ENCODE results near the gene GHITM. TPM values are rescaled to one million over a fixed set of nuclear protein-coding genes. Genes with fewer than 3 reads are reported as not detected.

The GHITM gene
- total and polyA plus RNA-seq, 2 of the 8 experiments (the other 6 are each of a cell fraction or from before 2014, with no cell fraction given), result 86.2 to 97.0 TPM

GRCh38 chr10:84156768-84157167 is 17.5 kb downstream of the GHITM start:
- DNase-seq (ENCODE audit: low read depth in 1 of 2, low spot score in 2 of 2) (no peak), FAIRE-seq (no peak)
- no peak overlapping the region for H3K4me3 ChIP-seq (ENCODE audit: extremely low read depth in 1 of 4, insufficient read depth in 2 of 4, low read depth in 3 of 4, low read length in 4 of 4)
- no peak overlapping the region for H4K91ac ChIP-seq (replicated peaks; ENCODE audit: insufficient read length, low read length)
- H2BK15ac ChIP-seq (ENCODE audit: low read length), result no peak overlapping the region
- H3K18ac ChIP-seq (ENCODE audit: extremely low read depth, low read length), result no peak overlapping the region
- CTCF ChIA-PET (ENCODE audit: partially characterized antibody), result interaction anchor here (0.9 to 10.9 kb wide), 9 partner anchors 9 to 58 kb away, joined by 3 to 95 read pairs (median 4); no protein-coding TSS in a partner anchor
- H3K36me3 ChIP-seq (ENCODE audit: control insufficient read depth in 2 of 4, insufficient read depth in 4 of 4, low read length in 3 of 4), result peaks cover 3 to 24% (median 13%) of the 10 kb centered on the region in 4 experiments; a peak in 5 of 8 replicates
- H3K27me3 ChIP-seq (replicated peaks in 1 of 4; ENCODE audit: control insufficient read depth in 3 of 4, extremely low read depth in 1 of 4, insufficient read depth in 3 of 4, low read length in 3 of 4), result no peaks in the 10 kb centered on the region
- no peak overlapping the region for H3K27ac ChIP-seq (ENCODE audit: low read depth, low read length)
- no peaks in the 10 kb centered on the region for H3K23me2 ChIP-seq (ENCODE audit: low read depth, low read length)
- WGBS, 2 experiments (ENCODE audit: extremely low coverage in 1 of 2, insufficient coverage in 1 of 2, insufficient read length in 1 of 2, insufficient replicate concordance in 2 of 2, low coverage in 1 of 2, low lambda C conversion rate in 2 of 2, missing lambda C conversion rate in 1 of 2), result 88% methylated on average over 10 of the region's 10 CpGs; no CpG with 5 or more reads in 1 of the 2 experiments
- no peak overlapping the region for H4K8ac ChIP-seq (ENCODE audit: extremely low read depth, insufficient read depth, low read length)
- H3K9me3 ChIP-seq (ENCODE audit: insufficient read depth in 2 of 2, low read depth in 1 of 2, low read length in 1 of 2), result no peaks in the 10 kb centered on the region
- H2BK5ac ChIP-seq (ENCODE audit: low read depth, low read length), result no peak overlapping the region
- no peak overlapping the region for H2BK20ac ChIP-seq (ENCODE audit: low read length)
- peaks cover 1 to 20% (median 10%) of the 10 kb centered on the region in 4 experiments; a peak in 6 of 7 replicates for H3K4me1 ChIP-seq (replicated peaks in 1 of 4; ENCODE audit: control insufficient read depth in 3 of 4, insufficient read depth in 4 of 4, low read length in 3 of 4)
- no peak overlapping the region for H2AFZ ChIP-seq (ENCODE audit: low read length)
- no peak overlapping the region for H2BK12ac ChIP-seq (ENCODE audit: low read depth, low read length)
- no peaks in the 10 kb centered on the region for H4K20me1 ChIP-seq (replicated peaks in 1 of 2; ENCODE audit: control insufficient read depth in 1 of 2, insufficient read depth in 2 of 2, low read length in 2 of 2)
- H3K79me1 ChIP-seq (ENCODE audit: low read depth, low read length), result no peaks in the 10 kb centered on the region
- H3K14ac ChIP-seq (ENCODE audit: insufficient read length), result no peak overlapping the region
- no peak overlapping the region for H2BK120ac ChIP-seq (replicated peaks; ENCODE audit: low read depth, low read length)
- no peak overlapping the region for H4K5ac ChIP-seq (ENCODE audit: insufficient read length, low read depth, low read length)
- H3K79me2 ChIP-seq (ENCODE audit: control insufficient read depth in 1 of 2, insufficient read depth in 2 of 2, low read length in 2 of 2), result no peaks in the 10 kb centered on the region
- no peak overlapping the region for H2AK5ac ChIP-seq (ENCODE audit: low read depth, low read length)
- no peak overlapping the region for H3K4me2 ChIP-seq (ENCODE audit: insufficient read depth in 1 of 2, low read depth in 2 of 2, low read length in 2 of 2)
- no peak overlapping the region for H3K23ac ChIP-seq (ENCODE audit: insufficient read length)
- POLR2A ChIA-PET (ENCODE audit: partially characterized antibody), result interaction anchor here (1.0 to 2.8 kb wide), 4 partner anchors 9 to 38 kb away, joined by 3 to 16 read pairs (median 10); partner anchors contain the start of gene GHITM
- no peak overlapping the region for H3K4ac ChIP-seq (replicated peaks; ENCODE audit: insufficient read length, low read depth, low read length)
- no peak overlapping the region for H3K56ac ChIP-seq (replicated peaks; ENCODE audit: insufficient read length, low read depth, low read length)
- H3K9ac ChIP-seq (replicated peaks in 1 of 4; ENCODE audit: extremely low read depth in 1 of 4, low read depth in 3 of 4, low read length in 3 of 4), result no peak overlapping the region
- TF ChIP-seq SIRT6 (IDR thresholded peaks at IDR 0.05; ENCODE audit: low read length) (no peak), CBX5 (IDR thresholded peaks at IDR 0.05; ENCODE audit: low read depth, low read length) (no peak), PHF8 (conservative IDR thresholded peaks at IDR 0.05; ENCODE audit: low read depth, low read length) (no peak), EGR1 (IDR thresholded peaks at IDR 0.05; ENCODE audit: borderline replicate concordance, low read depth, low read length) (no peak), FOSL1 (IDR thresholded peaks at IDR 0.05; ENCODE audit: insufficient read depth, low read depth, low read length) (no peak), POLR2A (IDR thresholded peaks at IDR 0.05; ENCODE audit: control extremely low read depth in 1 of 2, low read depth in 2 of 2, low read length in 2 of 2) (no peak), CTBP2 (IDR thresholded peaks at IDR 0.05; ENCODE audit: borderline replicate concordance, insufficient read depth, insufficient read length, low read length) (no peak), RAD21 (IDR thresholded peaks at IDR 0.05 in 1 of 2, conservative IDR thresholded peaks at IDR 0.05 in 1 of 2; ENCODE audit: low read depth in 2 of 2, low read length in 2 of 2) (no peak), KDM5A (IDR thresholded peaks at IDR 0.05; ENCODE audit: low read length) (no peak), ZNF274 (IDR thresholded peaks at IDR 0.05; ENCODE audit: borderline replicate concordance, extremely low read depth, low read length) (no peak), TBP (IDR thresholded peaks at IDR 0.05; ENCODE audit: low read depth, low read length) (no peak), SRF (IDR thresholded peaks at IDR 0.05; ENCODE audit: low read depth, low read length) (no peak), TAF1 (IDR thresholded peaks at IDR 0.05; ENCODE audit: low read depth, low read length) (no peak), BCL11A (IDR thresholded peaks at IDR 0.05; ENCODE audit: low read depth in 2 of 2, low read length in 2 of 2) (no peak), SUZ12 (IDR thresholded peaks at IDR 0.05; ENCODE audit: low read length) (no peak)

All from H1 (cell line).